Measurements from ENCODE around the gene EMP1. TPM values are rescaled to one million over a fixed set of nuclear protein-coding genes. Genes with fewer than 3 reads are reported as not detected.

EMP1 gene
- total RNA-seq (27.5 and 53.5 TPM in 2 replicates), polyA plus RNA-seq (374 and 437 TPM in 2 replicates), polyA minus RNA-seq (ENCODE audit: low replicate concordance) (599 and 783 TPM in 2 replicates)
- 488 and 577 TPM in 2 replicates for polyA plus RNA-seq (2012)

GRCh38 chr12:13196130-13196921 lies at the start of gene EMP1:
Gene EMP1 (plus strand): TSS chr12:13196726. CDS start chr12:13211511, 14,785 bp downstream.
- no peaks in the 10 kb centered on the region for H3K9me3 ChIP-seq (ENCODE audit: control insufficient read depth, insufficient read depth, low read depth, low read length)
- TF ChIP-seq CTCF (conservative IDR thresholded peaks at IDR 0.05 in 1 of 2, IDR thresholded peaks at IDR 0.05 in 1 of 2; ENCODE audit: low read depth in 1 of 2, low read length in 2 of 2) (no peak), EZH2 (IDR thresholded peaks at IDR 0.05; ENCODE audit: low read length, missing control alignments) (no peak)
- H3K36me3 ChIP-seq (ENCODE audit: control insufficient read depth, insufficient read depth, low read length): peaks cover 3% of the 10 kb centered on the region
- peak within 1 kb of the TSS; percentile 58 for H3K4me2 ChIP-seq (ENCODE audit: extremely low read depth, insufficient read depth, low read length)
- H3K27ac ChIP-seq (ENCODE audit: insufficient read depth, low read length): peak within 1 kb of the TSS; percentile 88
- peaks cover 31% of the 10 kb centered on the region for H3K4me1 ChIP-seq (ENCODE audit: control insufficient read depth, extremely low read depth, insufficient read depth, low read length)
- peak within 1 kb of the TSS; percentile 81 to 97 (median 90) for H3K4me3 ChIP-seq (replicated peaks in 1 of 4; ENCODE audit: control extremely low read depth in 1 of 4, insufficient read depth in 1 of 4, low read depth in 3 of 4, low read length in 4 of 4)
- peaks cover 47% of the 10 kb centered on the region for H3K79me2 ChIP-seq (ENCODE audit: control insufficient read depth, insufficient read depth, low read length)
- DNase-seq (ENCODE audit: low read depth in 2 of 2): peak; percentile 100
- no peaks in the 10 kb centered on the region for H3K27me3 ChIP-seq (ENCODE audit: control insufficient read depth, insufficient read depth, low read length)
- H4K20me1 ChIP-seq (ENCODE audit: control insufficient read depth, extremely low read depth, insufficient read depth, low read length): no peaks in the 10 kb centered on the region
- no peak within 1 kb of the TSS for H2AFZ ChIP-seq (ENCODE audit: low read length)
- H3K9ac ChIP-seq (ENCODE audit: insufficient read depth, low read length): peak within 1 kb of the TSS; percentile 89

GRCh38 chr12:13147688-13148484 lies 48.6 kb upstream of the EMP1 start:
- no peaks in the 10 kb centered on the region for H3K9me3 ChIP-seq (ENCODE audit: control insufficient read depth, insufficient read depth, low read depth, low read length)
- TF ChIP-seq EZH2 (IDR thresholded peaks at IDR 0.05; ENCODE audit: low read length, missing control alignments): no peak
- no peak for TF ChIP-seq CTCF (conservative IDR thresholded peaks at IDR 0.05 in 1 of 2, IDR thresholded peaks at IDR 0.05 in 1 of 2; ENCODE audit: low read depth in 1 of 2, low read length in 2 of 2)
- H3K9ac ChIP-seq (ENCODE audit: insufficient read depth, low read length): no peak overlapping the region
- H3K27ac ChIP-seq (ENCODE audit: insufficient read depth, low read length): no peak overlapping the region
- no peaks in the 10 kb centered on the region for H3K36me3 ChIP-seq (ENCODE audit: control insufficient read depth, insufficient read depth, low read length)
- H4K20me1 ChIP-seq (ENCODE audit: control insufficient read depth, extremely low read depth, insufficient read depth, low read length): no peaks in the 10 kb centered on the region
- H3K79me2 ChIP-seq (ENCODE audit: control insufficient read depth, insufficient read depth, low read length): no peaks in the 10 kb centered on the region
- H3K4me3 ChIP-seq (replicated peaks in 1 of 4; ENCODE audit: control extremely low read depth in 1 of 4, insufficient read depth in 1 of 4, low read depth in 3 of 4, low read length in 4 of 4): no peak overlapping the region
- no peaks in the 10 kb centered on the region for H3K27me3 ChIP-seq (ENCODE audit: control insufficient read depth, insufficient read depth, low read length)
- no peaks in the 10 kb centered on the region for H3K4me1 ChIP-seq (ENCODE audit: control insufficient read depth, extremely low read depth, insufficient read depth, low read length)
- H3K4me2 ChIP-seq (ENCODE audit: extremely low read depth, insufficient read depth, low read length): no peak overlapping the region
- peak in 1 of 2 donors; percentile 38 for DNase-seq (ENCODE audit: low read depth in 2 of 2)
- H2AFZ ChIP-seq (ENCODE audit: low read length): no peak overlapping the region

GRCh38 chr12:13148485-13148847 lies 48.1 kb upstream of the EMP1 start:
- H3K4me2 ChIP-seq (ENCODE audit: extremely low read depth, insufficient read depth, low read length): no peak overlapping the region
- no peaks in the 10 kb centered on the region for H3K79me2 ChIP-seq (ENCODE audit: control insufficient read depth, insufficient read depth, low read length)
- no peak overlapping the region for H2AFZ ChIP-seq (ENCODE audit: low read length)
- no peak overlapping the region for H3K27ac ChIP-seq (ENCODE audit: insufficient read depth, low read length)
- H3K4me1 ChIP-seq (ENCODE audit: control insufficient read depth, extremely low read depth, insufficient read depth, low read length): no peaks in the 10 kb centered on the region
- H3K9ac ChIP-seq (ENCODE audit: insufficient read depth, low read length): no peak overlapping the region
- H3K27me3 ChIP-seq (ENCODE audit: control insufficient read depth, insufficient read depth, low read length): no peaks in the 10 kb centered on the region
- no peaks in the 10 kb centered on the region for H3K9me3 ChIP-seq (ENCODE audit: control insufficient read depth, insufficient read depth, low read depth, low read length)
- H3K4me3 ChIP-seq (replicated peaks in 1 of 4; ENCODE audit: control extremely low read depth in 1 of 4, insufficient read depth in 1 of 4, low read depth in 3 of 4, low read length in 4 of 4): no peak overlapping the region
- no peak for TF ChIP-seq CTCF (conservative IDR thresholded peaks at IDR 0.05 in 1 of 2, IDR thresholded peaks at IDR 0.05 in 1 of 2; ENCODE audit: low read depth in 1 of 2, low read length in 2 of 2)
- no peak for TF ChIP-seq EZH2 (IDR thresholded peaks at IDR 0.05; ENCODE audit: low read length, missing control alignments)
- no peaks in the 10 kb centered on the region for H4K20me1 ChIP-seq (ENCODE audit: control insufficient read depth, extremely low read depth, insufficient read depth, low read length)
- no peaks in the 10 kb centered on the region for H3K36me3 ChIP-seq (ENCODE audit: control insufficient read depth, insufficient read depth, low read length)
- DNase-seq (ENCODE audit: low read depth in 2 of 2): no peak
